ENCODE results near the gene HAGHL.

DNA sequence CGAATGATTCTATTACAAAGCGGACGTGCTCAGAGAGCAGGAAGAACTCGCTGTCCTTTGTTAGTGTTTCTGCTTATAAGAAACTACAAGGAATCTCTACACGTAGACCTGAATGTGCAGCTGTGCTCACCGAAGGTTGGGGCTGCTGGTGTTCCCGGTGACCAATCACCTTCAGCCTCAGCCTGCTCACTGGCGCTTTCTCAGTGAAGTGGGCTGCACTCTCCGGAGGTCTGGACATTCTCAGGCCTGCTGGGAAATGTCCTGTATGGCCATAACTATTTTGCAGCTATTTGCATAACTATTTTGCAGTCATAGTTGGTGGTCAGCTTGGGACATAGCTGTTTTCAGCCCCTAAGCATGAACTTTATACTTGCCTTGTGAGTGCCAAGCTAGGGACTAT, 23.6 kb downstream of the HAGHL start:
- TF ChIP-seq, protein P1, sequence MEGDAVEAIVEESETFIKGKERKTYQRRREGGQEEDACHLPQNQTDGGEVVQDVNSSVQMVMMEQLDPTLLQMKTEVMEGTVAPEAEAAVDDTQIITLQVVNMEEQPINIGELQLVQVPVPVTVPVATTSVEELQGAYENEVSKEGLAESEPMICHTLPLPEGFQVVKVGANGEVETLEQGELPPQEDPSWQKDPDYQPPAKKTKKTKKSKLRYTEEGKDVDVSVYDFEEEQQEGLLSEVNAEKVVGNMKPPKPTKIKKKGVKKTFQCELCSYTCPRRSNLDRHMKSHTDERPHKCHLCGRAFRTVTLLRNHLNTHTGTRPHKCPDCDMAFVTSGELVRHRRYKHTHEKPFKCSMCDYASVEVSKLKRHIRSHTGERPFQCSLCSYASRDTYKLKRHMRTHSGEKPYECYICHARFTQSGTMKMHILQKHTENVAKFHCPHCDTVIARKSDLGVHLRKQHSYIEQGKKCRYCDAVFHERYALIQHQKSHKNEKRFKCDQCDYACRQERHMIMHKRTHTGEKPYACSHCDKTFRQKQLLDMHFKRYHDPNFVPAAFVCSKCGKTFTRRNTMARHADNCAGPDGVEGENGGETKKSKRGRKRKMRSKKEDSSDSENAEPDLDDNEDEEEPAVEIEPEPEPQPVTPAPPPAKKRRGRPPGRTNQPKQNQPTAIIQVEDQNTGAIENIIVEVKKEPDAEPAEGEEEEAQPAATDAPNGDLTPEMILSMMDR (IDR thresholded peaks at IDR 0.05), result no peak
- no peak for TF ChIP-seq POLR2AphosphoS5 (IDR thresholded peaks at IDR 0.05)
- TF ChIP-seq POLR2A (IDR thresholded peaks at IDR 0.05), result no peak
- no peak for TF ChIP-seq EP300 (IDR thresholded peaks at IDR 0.05)
